Endothelial cell of umbilical vein (primary cell): ENCODE data around the gene LDLRAD4.

Source experiments
- CTCF ChIP-seq, 2 donors: IDR thresholded peaks; 1 replicate in 1 of 2; 2 replicates in 1 of 2; pipeline ENCODE4 v1.5.1; 2011; ENCODE audit warnings: low read length in 2 of 2, mild to moderate bottlenecking in 2 of 2, moderate library complexity in 2 of 2, control low read depth in 1 of 2, inconsistent platforms in 1 of 2, low read depth in 1 of 2; ENCODE audit not compliant: insufficient read depth in 1 of 2; ENCODE audit errors: extremely low read depth in 1 of 2
- EZH2 ChIP-seq: IDR thresholded peaks from 2 replicates; pipeline ENCODE4 v1.6.1; 2012; ENCODE audit warnings: borderline replicate concordance, low read depth, mild to moderate bottlenecking, moderate library complexity, low read length, inconsistent platforms; ENCODE audit not compliant: severe bottlenecking
- FOS ChIP-seq: IDR thresholded peaks from 2 replicates; pipeline ENCODE4 v1.6.1; 2011; ENCODE audit warnings: mild to moderate bottlenecking, low read length, moderate library complexity, borderline replicate concordance; ENCODE audit not compliant: insufficient read depth
- GATA2 ChIP-seq: IDR thresholded peaks from 2 replicates; pipeline ENCODE4 v1.7.0; 2011; ENCODE audit warnings: low read depth, mild to moderate bottlenecking, moderate library complexity, mixed read lengths, low read length; ENCODE audit not compliant: insufficient read length, insufficient read depth
- JUN ChIP-seq: IDR thresholded peaks from 2 replicates; pipeline ENCODE4 v1.6.1; 2011; ENCODE audit warnings: borderline replicate concordance, low read depth; ENCODE audit not compliant: insufficient read length, insufficient read depth
- MAX ChIP-seq: IDR thresholded peaks from 2 replicates; pipeline ENCODE4 v1.6.1; 2011; ENCODE audit not compliant: insufficient read depth, insufficient read length
- MYC ChIP-seq: IDR thresholded peaks from one replicate; pipeline ENCODE4 v1.6.1; 2011; ENCODE audit warnings: mild to moderate bottlenecking, low read depth, low read length
- POLR2A ChIP-seq: IDR thresholded peaks from 2 replicates; pipeline ENCODE4 v1.6.1; 2012; ENCODE audit warnings: low read depth, mild to moderate bottlenecking, control low read depth, low read length
- POLR2AphosphoS5 ChIP-seq: IDR thresholded peaks from 2 replicates; pipeline ENCODE4 v1.6.1; 2012; ENCODE audit warnings: low read depth, mild to moderate bottlenecking, control low read depth, low read length, moderate library complexity; ENCODE audit not compliant: insufficient read depth

- TF ChIP-seq CTCF (IDR thresholded peaks at IDR 0.05; ENCODE audit: extremely low read depth in 1 of 2, insufficient read depth in 1 of 2, low read depth in 1 of 2, low read length in 2 of 2) (no peak), POLR2AphosphoS5 (no peak), GATA2 (no peak), POLR2A (no peak), MAX (no peak), MYC (no peak), FOS (no peak), JUN (no peak), EZH2 (no peak)
Observed at GRCh38 chr18:13605477-13605876, 386.9 kb downstream of the LDLRAD4 start.
